Measurements from ENCODE around the gene PIAS4. TPM values are rescaled to one million over a fixed set of nuclear protein-coding genes. Genes with fewer than 3 reads are reported as not detected.
A peak's percentile ranks its signal among the peaks of the same experiment; 100 is the strongest.

Gene PIAS4
- total and polyA plus RNA-seq, 9 donors, result 14.7 to 26.2 (median 23.6) TPM

DNA sequence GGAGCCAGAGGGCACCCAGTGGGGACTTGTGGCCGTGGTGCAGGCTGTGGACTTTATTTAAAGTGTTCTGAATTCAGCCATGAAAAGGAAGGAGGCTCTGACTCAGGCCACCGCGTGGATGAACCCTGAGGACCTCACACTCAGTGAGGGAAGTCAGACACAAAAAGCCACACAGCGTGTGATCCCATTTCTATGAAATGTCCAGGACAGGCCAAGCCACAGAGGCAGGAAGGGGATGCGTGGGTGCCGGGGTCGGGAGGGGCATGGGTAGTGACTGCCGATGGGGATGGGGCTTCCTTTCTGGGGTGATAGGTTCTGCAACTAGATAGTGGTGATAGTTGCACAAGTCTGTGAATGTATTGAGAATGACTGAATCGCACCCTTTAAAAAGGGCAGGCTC, 67.8 kb downstream of the PIAS4 start:
- Histone ChIP-seq H3K27me3 (ENCODE audit: control insufficient read depth, insufficient read depth, low read length) (peaks cover 2% of the 10 kb centered on the region), H3K36me3 (ENCODE audit: control insufficient read depth, insufficient read depth, low read length) (no peaks in the 10 kb centered on the region), H3K9me3 (replicated peaks; ENCODE audit: control insufficient read depth, low read depth, low read length) (no peaks in the 10 kb centered on the region), H3K4me3 (ENCODE audit: low read length) (no peak overlapping the region), H3K27ac (ENCODE audit: low read length) (no peak overlapping the region), H3K4me1 (ENCODE audit: control insufficient read depth, insufficient read depth, low read length) (peaks cover 16% of the 10 kb centered on the region)
- WGBS (ENCODE audit: insufficient coverage), result 72% methylated on average over 8 of the region's 9 CpGs
- DNase-seq, result no peak

DNA sequence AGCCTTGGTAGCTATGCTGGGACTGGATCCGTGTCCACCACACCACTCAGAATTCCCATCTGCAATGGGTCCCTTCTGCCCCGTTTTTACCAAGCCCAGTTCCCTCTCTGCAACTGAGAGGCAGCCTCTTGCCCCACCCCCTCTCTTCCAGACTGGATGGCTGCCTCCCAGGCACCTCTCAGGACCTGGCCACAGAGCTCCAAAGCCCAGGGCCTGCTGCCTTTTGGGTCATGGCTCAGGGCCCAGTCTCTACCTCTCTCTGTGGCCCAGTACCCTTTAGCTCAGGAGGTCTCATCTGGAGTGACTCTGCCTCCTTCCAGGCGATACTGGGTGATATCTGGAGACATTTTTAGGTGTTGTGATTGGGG, 69.5 kb downstream of the PIAS4 start:
- H3K9me3 ChIP-seq (replicated peaks; ENCODE audit: control insufficient read depth, low read depth, low read length), result no peaks in the 10 kb centered on the region
- peak; percentile 7 for DNase-seq
- peaks cover 16% of the 10 kb centered on the region for H3K4me1 ChIP-seq (ENCODE audit: control insufficient read depth, insufficient read depth, low read length)
- H3K27me3 ChIP-seq (ENCODE audit: control insufficient read depth, insufficient read depth, low read length), result peaks cover 2% of the 10 kb centered on the region
- 95% methylated on average over 2 of the region's 3 CpGs for WGBS (ENCODE audit: insufficient coverage)
- no peak overlapping the region for H3K4me3 ChIP-seq (ENCODE audit: low read length)
- no peaks in the 10 kb centered on the region for H3K36me3 ChIP-seq (ENCODE audit: control insufficient read depth, insufficient read depth, low read length)
- no peak overlapping the region for H3K27ac ChIP-seq (ENCODE audit: low read length)

DNA sequence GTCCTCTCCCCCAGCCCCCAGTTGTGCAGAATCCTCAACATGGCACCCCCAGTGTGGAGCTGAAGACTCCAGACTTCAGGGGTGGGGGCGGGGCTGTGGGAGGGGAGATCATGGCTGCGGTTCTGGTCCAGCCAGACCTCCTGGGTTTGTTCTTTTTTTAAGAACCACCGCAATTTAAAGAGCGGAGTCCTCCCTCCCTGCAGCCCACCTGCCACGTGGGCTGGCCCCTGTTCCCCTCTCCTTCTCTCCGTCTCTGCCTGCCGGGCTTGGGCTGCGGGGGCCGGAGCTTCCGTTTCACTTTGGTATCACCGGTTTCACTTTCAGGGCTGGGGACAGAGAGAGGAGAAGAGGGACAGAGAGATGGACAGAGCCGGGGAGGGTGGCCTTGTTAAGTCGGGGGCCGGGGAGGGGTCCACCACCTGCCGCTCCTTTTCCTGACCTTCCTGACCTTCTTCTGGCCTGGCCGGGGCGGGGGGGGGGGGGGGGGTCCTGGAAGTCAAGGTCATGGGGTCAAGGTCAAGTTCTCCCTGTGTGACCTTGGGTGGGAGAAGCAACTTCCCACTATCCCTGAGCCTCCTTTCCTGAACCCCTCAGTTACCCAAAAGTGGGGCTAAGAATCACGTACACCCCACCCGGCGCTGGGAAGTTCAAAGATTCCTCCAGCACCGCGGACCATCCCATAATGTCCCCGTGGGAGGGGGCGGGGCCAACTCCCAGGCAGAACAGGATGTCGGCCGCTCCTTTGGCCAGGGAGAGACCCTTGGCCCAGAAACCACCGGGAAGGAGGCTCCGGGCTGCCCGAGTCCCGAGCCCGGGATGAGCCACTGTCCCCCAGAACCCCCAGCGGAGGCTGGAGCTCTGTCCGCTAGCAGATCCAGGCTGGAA, 70.5 kb downstream of the PIAS4 start:
- Histone ChIP-seq H3K9me3 (replicated peaks; ENCODE audit: control insufficient read depth, low read depth, low read length) (no peaks in the 10 kb centered on the region), H3K4me3 (ENCODE audit: low read length) (peak overlapping the region; percentile 48), H3K27ac (ENCODE audit: low read length) (peak overlapping the region; percentile 45), H3K4me1 (ENCODE audit: control insufficient read depth, insufficient read depth, low read length) (peaks cover 16% of the 10 kb centered on the region), H3K27me3 (ENCODE audit: control insufficient read depth, insufficient read depth, low read length) (peaks cover 2% of the 10 kb centered on the region), H3K36me3 (ENCODE audit: control insufficient read depth, insufficient read depth, low read length) (no peaks in the 10 kb centered on the region)
- DNase-seq, result peak; percentile 86
- 5% methylated on average over 13 of the region's 33 CpGs for WGBS (ENCODE audit: insufficient coverage)

DNA sequence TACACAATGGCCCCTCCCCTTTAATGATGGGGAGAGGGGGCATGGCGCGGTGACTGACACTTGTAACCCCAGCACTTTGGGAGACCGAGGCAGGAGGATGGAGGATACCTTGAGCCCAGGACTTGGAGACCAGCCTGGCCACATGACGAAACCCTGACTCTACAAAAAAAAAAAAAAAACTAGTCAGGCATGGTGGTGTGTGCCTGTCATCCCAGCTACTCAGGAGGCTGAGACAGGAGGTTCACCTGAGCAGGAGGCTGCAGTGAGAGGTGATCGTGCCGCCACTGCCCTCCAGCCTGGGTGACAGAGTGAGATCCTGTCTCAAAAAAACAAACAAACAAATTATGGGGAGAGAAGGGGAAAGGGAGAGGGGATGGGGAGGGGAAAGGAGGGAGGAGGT, 72.9 kb downstream of the PIAS4 start:
- no CpG with 5 or more reads among the region's 6 CpGs for WGBS (ENCODE audit: insufficient coverage)
- H3K9me3 ChIP-seq (replicated peaks; ENCODE audit: control insufficient read depth, low read depth, low read length), result no peaks in the 10 kb centered on the region
- H3K27ac ChIP-seq (ENCODE audit: low read length), result no peak overlapping the region
- peaks cover 2% of the 10 kb centered on the region for H3K27me3 ChIP-seq (ENCODE audit: control insufficient read depth, insufficient read depth, low read length)
- H3K36me3 ChIP-seq (ENCODE audit: control insufficient read depth, insufficient read depth, low read length), result no peaks in the 10 kb centered on the region
- DNase-seq, result no peak
- H3K4me1 ChIP-seq (ENCODE audit: control insufficient read depth, insufficient read depth, low read length), result peaks cover 26% of the 10 kb centered on the region
- no peak overlapping the region for H3K4me3 ChIP-seq (ENCODE audit: low read length)

DNA sequence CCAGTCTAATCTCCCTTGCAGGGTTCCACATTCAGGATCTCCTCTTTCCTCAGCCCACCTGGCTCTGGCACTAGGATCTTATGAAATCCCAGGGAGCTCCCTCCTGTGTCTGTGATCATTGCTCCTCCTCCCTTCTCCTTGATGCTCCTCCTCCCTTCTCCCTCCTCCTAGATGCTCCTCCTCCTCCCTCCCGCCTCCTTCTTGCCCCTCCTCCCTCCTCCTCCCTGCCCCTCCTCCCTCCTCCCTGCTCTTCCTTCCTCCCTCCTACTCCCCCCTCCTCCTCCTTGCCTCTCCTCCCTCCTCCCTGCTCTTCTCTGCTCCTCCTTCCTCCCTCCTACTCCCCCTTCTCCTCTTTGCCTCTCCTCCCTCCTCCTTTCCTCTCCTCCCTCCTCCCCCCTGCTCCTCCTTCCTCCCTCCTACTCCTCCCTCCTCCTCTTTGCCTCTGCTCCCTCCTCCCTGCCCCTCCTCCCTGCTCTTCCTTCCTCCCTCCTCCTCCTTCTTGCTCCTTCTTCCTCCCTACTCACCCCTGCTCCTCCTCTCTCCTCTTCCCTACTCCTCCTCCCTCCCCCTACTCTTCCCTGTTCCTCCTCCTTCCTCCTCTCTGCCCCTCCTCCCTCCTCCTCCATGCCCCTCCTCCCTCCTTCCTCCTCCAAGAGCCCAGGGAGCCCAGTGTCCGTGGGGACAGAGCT, 74.0 kb downstream of the PIAS4 start:
- 5% methylated on average over 1 of the region's 2 CpGs for WGBS (ENCODE audit: insufficient coverage)
- peaks cover 26% of the 10 kb centered on the region for H3K4me1 ChIP-seq (ENCODE audit: control insufficient read depth, insufficient read depth, low read length)
- no peak overlapping the region for H3K27ac ChIP-seq (ENCODE audit: low read length)

DNA sequence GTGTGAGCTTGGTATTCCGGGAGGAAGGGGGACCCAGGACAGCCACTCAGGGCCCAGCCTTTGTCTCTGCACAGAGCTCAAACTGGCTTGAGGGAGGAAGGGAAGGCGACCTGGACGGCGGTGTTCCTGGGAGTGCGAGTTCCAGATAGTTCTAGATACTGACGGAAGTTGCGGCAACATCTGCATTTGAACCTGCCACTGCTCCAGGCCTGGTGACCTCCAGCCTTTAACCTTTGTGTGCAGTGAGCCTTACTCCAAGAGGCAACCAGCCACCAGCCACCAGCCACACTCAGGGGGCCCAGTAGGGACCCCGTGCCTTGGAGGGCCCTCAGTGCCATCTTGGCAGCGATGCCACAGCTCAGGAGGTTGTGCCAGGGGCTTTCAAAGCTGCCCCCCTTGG, 74.6 kb downstream of the PIAS4 start:
- Histone ChIP-seq H3K9me3 (replicated peaks; ENCODE audit: control insufficient read depth, low read depth, low read length) (no peaks in the 10 kb centered on the region), H3K4me3 (ENCODE audit: low read length) (no peak overlapping the region), H3K27me3 (ENCODE audit: control insufficient read depth, insufficient read depth, low read length) (peaks cover 2% of the 10 kb centered on the region), H3K4me1 (ENCODE audit: control insufficient read depth, insufficient read depth, low read length) (peaks cover 24% of the 10 kb centered on the region), H3K36me3 (ENCODE audit: control insufficient read depth, insufficient read depth, low read length) (no peaks in the 10 kb centered on the region), H3K27ac (ENCODE audit: low read length) (no peak overlapping the region)
- WGBS (ENCODE audit: insufficient coverage), result 73% methylated on average over 5 of the region's 9 CpGs
- no peak for DNase-seq

More for the DNA sequence above, 74.0 kb downstream of the PIAS4 start:
- Histone ChIP-seq H3K9me3 (replicated peaks; ENCODE audit: control insufficient read depth, low read depth, low read length) (no peaks in the 10 kb centered on the region), H3K4me3 (ENCODE audit: low read length) (no peak overlapping the region), H3K27me3 (ENCODE audit: control insufficient read depth, insufficient read depth, low read length) (peaks cover 2% of the 10 kb centered on the region), H3K36me3 (ENCODE audit: control insufficient read depth, insufficient read depth, low read length) (no peaks in the 10 kb centered on the region)
- no peak for DNase-seq

DNA sequence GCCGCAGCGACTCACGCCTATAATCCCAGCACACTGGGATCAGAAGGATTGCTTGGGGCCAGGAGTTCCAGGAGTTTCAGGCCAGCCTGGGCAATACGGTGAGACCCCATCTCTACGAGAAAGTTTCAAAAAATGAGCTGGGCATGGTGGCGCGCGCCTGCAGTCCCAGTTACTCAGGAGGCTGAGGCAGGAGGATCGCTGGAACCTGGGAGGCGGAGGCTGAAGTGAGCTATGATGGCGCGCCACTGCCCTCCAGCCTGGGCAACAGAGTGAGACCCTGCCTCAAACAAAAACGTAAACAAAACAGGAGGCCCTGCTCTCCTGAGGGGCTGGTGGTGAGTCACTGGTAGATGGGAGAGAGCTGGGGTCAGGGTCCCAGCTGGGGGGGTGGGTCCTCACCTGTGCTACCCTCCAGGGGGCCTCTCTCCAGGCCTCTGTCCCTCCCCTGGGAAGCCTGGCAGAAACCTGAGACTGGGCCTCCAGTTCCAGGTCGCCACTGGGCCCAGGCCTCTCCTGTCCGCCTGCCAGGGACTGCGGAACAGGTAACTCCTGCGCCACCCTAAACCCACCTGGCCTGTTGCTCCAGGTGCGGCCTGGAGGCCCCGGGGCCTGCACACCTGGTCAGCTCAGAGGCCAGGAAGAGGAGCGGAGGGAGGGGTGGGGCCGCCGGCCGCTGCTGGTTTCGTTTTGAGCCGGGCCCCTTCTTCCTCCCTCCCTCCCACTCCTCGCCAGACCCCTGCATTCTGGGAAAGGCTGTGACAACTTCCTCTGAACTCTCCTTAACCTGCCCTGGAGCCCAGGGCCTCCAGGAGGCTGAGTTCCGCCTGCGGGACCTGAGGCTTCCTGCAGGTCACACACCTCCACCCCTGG, 76.4 kb downstream of the PIAS4 start:
- Histone ChIP-seq H3K27ac (ENCODE audit: low read length) (peak overlapping the region; percentile 62), H3K4me1 (ENCODE audit: control insufficient read depth, insufficient read depth, low read length) (peaks cover 9% of the 10 kb centered on the region), H3K4me3 (ENCODE audit: low read length) (peak overlapping the region; percentile 39), H3K9me3 (replicated peaks; ENCODE audit: control insufficient read depth, low read depth, low read length) (no peaks in the 10 kb centered on the region), H3K27me3 (ENCODE audit: control insufficient read depth, insufficient read depth, low read length) (no peaks in the 10 kb centered on the region), H3K36me3 (ENCODE audit: control insufficient read depth, insufficient read depth, low read length) (no peaks in the 10 kb centered on the region)
- WGBS (ENCODE audit: insufficient coverage), result 60% methylated on average over 16 of the region's 28 CpGs
- peak; percentile 85 for DNase-seq

DNA sequence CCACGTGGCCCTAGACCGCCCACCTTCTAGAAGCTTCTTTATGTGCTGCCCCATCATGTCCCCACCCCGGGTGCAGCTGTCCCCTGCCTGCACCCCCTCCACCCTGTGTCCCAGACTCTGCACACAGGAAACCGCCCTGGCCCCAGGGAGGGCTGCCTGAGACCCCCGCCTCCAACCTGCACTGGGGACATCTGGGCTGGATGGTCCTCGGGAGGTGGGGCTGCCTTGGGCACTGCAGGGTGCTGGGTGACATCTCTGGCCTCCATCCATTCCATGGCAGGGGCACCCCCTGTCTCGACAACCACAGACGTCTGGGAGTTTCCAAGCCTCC, 77.0 kb downstream of the PIAS4 start:
- Histone ChIP-seq H3K27me3 (ENCODE audit: control insufficient read depth, insufficient read depth, low read length) (no peaks in the 10 kb centered on the region), H3K36me3 (ENCODE audit: control insufficient read depth, insufficient read depth, low read length) (peaks cover 6% of the 10 kb centered on the region), H3K27ac (ENCODE audit: low read length) (peak overlapping the region; percentile 51), H3K9me3 (replicated peaks; ENCODE audit: control insufficient read depth, low read depth, low read length) (no peaks in the 10 kb centered on the region), H3K4me1 (ENCODE audit: control insufficient read depth, insufficient read depth, low read length) (peaks cover 12% of the 10 kb centered on the region), H3K4me3 (ENCODE audit: low read length) (peak overlapping the region; percentile 39)
- no peak for DNase-seq
- WGBS (ENCODE audit: insufficient coverage), result 80% methylated on average over 1 of the region's 8 CpGs

DNA sequence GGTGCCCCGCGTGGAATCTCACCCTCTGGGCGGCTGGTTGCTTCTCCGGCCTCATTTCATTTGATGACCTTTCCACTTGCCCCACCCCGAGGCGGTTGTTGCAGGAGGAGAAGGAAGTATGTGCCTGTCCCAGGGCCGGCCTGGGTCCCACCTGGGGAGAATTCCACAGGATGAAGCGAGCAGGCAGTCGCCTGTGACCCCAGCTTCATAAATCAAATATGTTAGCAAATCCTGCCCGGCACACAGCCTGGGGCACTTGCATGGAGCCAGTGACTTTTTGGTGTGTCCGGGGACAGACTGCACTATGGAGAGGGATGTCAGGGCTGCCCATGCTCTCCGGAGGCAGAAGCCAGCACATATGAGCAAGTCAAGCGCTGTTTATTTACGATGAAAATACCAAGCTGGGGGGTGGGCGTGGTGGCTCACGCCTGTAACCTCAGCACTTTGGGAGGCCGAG, 78.9 kb downstream of the PIAS4 start:
- DNase-seq, result no peak
- no peak overlapping the region for H3K4me3 ChIP-seq (ENCODE audit: low read length)
- H3K4me1 ChIP-seq (ENCODE audit: control insufficient read depth, insufficient read depth, low read length), result peaks cover 12% of the 10 kb centered on the region
- H3K27ac ChIP-seq (ENCODE audit: low read length), result no peak overlapping the region
- H3K36me3 ChIP-seq (ENCODE audit: control insufficient read depth, insufficient read depth, low read length), result peaks cover 22% of the 10 kb centered on the region
- H3K27me3 ChIP-seq (ENCODE audit: control insufficient read depth, insufficient read depth, low read length), result no peaks in the 10 kb centered on the region
- H3K9me3 ChIP-seq (replicated peaks; ENCODE audit: control insufficient read depth, low read depth, low read length), result no peaks in the 10 kb centered on the region
- 52% methylated on average over 7 of the region's 17 CpGs for WGBS (ENCODE audit: insufficient coverage)

All from muscle of leg (tissue), 11 donors.